ENCODE results near the gene TMEM217. TPM values are rescaled to one million over a fixed set of nuclear protein-coding genes. Genes with fewer than 3 reads are reported as not detected.

The TMEM217 gene
- total and polyA plus RNA-seq, 2 of the 4 experiments (the other 2 are of a cell fraction) = 1.4 to 3.5 TPM

DNA sequence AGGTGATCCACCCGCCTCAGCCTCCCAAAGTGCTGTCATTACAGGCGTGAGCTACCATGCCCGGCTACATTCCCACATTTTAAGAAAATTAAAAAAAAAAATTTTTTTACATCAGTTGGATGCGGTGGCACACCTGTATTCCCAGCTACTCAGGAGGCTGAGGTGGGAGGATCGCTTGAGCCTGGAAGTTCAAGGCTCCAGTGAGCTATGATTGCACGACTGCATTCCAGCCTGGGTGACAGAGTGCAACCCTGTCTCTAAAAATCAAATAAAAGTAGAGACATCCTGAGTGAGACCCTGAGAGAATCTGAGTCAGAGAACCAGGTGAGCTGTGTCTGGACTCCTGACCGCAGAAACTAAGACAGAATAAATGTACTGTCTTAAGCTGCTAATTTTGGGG is 49.2 kb downstream of the TMEM217 start (continued):
- TF ChIP-seq, protein P1, sequence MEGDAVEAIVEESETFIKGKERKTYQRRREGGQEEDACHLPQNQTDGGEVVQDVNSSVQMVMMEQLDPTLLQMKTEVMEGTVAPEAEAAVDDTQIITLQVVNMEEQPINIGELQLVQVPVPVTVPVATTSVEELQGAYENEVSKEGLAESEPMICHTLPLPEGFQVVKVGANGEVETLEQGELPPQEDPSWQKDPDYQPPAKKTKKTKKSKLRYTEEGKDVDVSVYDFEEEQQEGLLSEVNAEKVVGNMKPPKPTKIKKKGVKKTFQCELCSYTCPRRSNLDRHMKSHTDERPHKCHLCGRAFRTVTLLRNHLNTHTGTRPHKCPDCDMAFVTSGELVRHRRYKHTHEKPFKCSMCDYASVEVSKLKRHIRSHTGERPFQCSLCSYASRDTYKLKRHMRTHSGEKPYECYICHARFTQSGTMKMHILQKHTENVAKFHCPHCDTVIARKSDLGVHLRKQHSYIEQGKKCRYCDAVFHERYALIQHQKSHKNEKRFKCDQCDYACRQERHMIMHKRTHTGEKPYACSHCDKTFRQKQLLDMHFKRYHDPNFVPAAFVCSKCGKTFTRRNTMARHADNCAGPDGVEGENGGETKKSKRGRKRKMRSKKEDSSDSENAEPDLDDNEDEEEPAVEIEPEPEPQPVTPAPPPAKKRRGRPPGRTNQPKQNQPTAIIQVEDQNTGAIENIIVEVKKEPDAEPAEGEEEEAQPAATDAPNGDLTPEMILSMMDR (conservative IDR thresholded peaks at IDR 0.05; ENCODE audit: low read depth, low read length) = no peak
- no peak for TF ChIP-seq MAZ (IDR thresholded peaks at IDR 0.05; ENCODE audit: borderline replicate concordance, low read depth, low read length)
- no peak for TF ChIP-seq POLR2A (IDR thresholded peaks at IDR 0.05; ENCODE audit: low read depth, low read length)
- TF ChIP-seq SMC3 (IDR thresholded peaks at IDR 0.05; ENCODE audit: low read depth, low read length) = no peak
- TF ChIP-seq MAFK (IDR thresholded peaks at IDR 0.05; ENCODE audit: low read depth, low read length) = no peak

Data from IMR-90 (cell line).